Gastroesophageal sphincter (tissue), 4 donors: ENCODE results near the gene CLEC7A. TPM values are rescaled to one million over a fixed set of nuclear protein-coding genes. Genes with fewer than 3 reads are reported as not detected.
A peak's percentile ranks its signal among the peaks of the same experiment; 100 is the strongest.

Experiments
- ATAC-seq: fragments of 150-250 bp; one replicate; pipeline ENCODE4 v1.9.1; 2016; ENCODE audit warnings: mild to moderate bottlenecking, moderate library complexity
- H3K27ac ChIP-seq, 4 donors: fragments of 200-600 bp; sonication (generic) in 3 of 4; 1 replicate in 3 of 4; 2 replicates in 1 of 4; pipeline ENCODE4 v1.5.1; 2016 to 2019
- H3K27me3 ChIP-seq: fragments of 200-600 bp; sonication (generic); one replicate; pipeline ENCODE4 v1.5.1; 2019
- H3K36me3 ChIP-seq, 2 donors: fragments of 200-600 bp; sonication (generic); one replicate each; pipeline ENCODE4 v1.5.1; 2019; ENCODE audit warnings: control low read depth in 1 of 2
- H3K4me1 ChIP-seq, 3 donors: fragments of 200-600 bp; sonication (generic); 1 replicate in 2 of 3; 2 replicates in 1 of 3; pipeline ENCODE4 v1.5.1; 2016 to 2019; ENCODE audit warnings: control low read depth in 2 of 3
- H3K4me3 ChIP-seq, 2 donors: fragments of 200-600 bp; sonication (generic); one replicate each; pipeline ENCODE4 v1.5.1; 2019; ENCODE audit warnings: mild to moderate bottlenecking in 1 of 2, moderate library complexity in 1 of 2
- H3K9me3 ChIP-seq, 3 donors: fragments of 200-600 bp; sonication (generic); one replicate each; pipeline ENCODE4 v1.5.1; 2017 to 2019; ENCODE audit warnings: control low read depth in 2 of 3
- EP300 ChIP-seq: sonication (generic); formaldehyde crosslinking; IDR thresholded peaks from one replicate; pipeline ENCODE4 v1.6.1; 2017; ENCODE audit warnings: antibody characterized with exemption, mild to moderate bottlenecking
- POLR2A ChIP-seq, 2 donors: fragments of 450-650 bp; IDR thresholded peaks; one replicate each; pipeline ENCODE4 v1.6.1; 2017; ENCODE audit warnings: antibody characterized with exemption in 2 of 2, mild to moderate bottlenecking in 2 of 2, moderate library complexity in 1 of 2
- POLR2AphosphoS5 ChIP-seq: sonication (generic); formaldehyde crosslinking; IDR thresholded peaks from one replicate; pipeline ENCODE4 v1.6.1; 2017; ENCODE audit warnings: antibody characterized with exemption
- WGBS, 2 donors: methylation state at CpG; one replicate each; pipeline ENCODE4 v1.1.5; 2018; ENCODE audit warnings: low coverage in 1 of 2; 5-methylcytosine and 5-hydroxymethylcytosine counted together
- total RNA-seq, 4 donors: library from RNA; depleted of rRNA; stranded (reverse); fragments of >200 nt; gene quantifications; one replicate each; pipeline ENCODE4 v1.1.0, GENCODE V29; 2016
- TF ChIP-seq, protein P1 (sequence below), 4 experiments: fragments of 200-600 bp in 2 of 4; fragments of 450-650 bp in 2 of 4; sonication (generic) in 1 of 4; IDR thresholded peaks; one replicate each; pipeline ENCODE4 v1.5.1; 2017 to 2019; ENCODE audit warnings: antibody characterized with exemption in 4 of 4, mild to moderate bottlenecking in 2 of 4, moderate library complexity in 2 of 4

The CLEC7A gene
- total RNA-seq, 4 donors from 2014 or later, result 1.9 to 9.0 (median 5.1) TPM

DNA sequence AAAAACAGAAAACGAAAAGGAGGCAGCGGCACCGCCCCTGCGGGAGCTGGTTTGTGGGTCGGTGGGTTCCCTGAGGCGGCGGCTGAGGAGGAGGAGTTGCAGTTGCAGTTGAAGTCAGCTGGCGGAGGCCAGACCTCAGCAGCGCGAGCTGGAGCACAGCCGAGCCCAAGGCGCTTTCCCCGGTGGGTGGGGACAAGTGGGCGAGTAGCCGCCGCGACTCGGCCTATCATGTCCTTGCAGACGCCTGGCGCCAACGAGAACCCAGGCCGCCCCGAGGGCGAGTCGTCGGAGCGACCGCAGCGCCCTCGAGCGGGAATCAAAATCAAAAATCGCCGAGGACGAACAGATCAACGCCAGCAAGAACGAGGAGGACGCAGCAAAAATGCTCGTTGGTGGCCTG is 18.5 kb downstream of the CLEC7A start:
- Histone ChIP-seq H3K27me3 (no peaks in the 10 kb centered on the region), H3K4me3 (no peak overlapping the region), H3K4me1 (no peaks in the 10 kb centered on the region), H3K36me3 (no peaks in the 10 kb centered on the region), H3K9me3 (no peaks in the 10 kb centered on the region), H3K27ac (no peak overlapping the region)
- 95 to 98% methylated on average over 8 to 15 of the region's 38 CpGs for WGBS, 2 donors
- no peak for TF ChIP-seq POLR2AphosphoS5
- no peak for TF ChIP-seq POLR2A (IDR thresholded peaks at IDR 0.05)
- TF ChIP-seq EP300, result no peak
- TF ChIP-seq, protein P1, sequence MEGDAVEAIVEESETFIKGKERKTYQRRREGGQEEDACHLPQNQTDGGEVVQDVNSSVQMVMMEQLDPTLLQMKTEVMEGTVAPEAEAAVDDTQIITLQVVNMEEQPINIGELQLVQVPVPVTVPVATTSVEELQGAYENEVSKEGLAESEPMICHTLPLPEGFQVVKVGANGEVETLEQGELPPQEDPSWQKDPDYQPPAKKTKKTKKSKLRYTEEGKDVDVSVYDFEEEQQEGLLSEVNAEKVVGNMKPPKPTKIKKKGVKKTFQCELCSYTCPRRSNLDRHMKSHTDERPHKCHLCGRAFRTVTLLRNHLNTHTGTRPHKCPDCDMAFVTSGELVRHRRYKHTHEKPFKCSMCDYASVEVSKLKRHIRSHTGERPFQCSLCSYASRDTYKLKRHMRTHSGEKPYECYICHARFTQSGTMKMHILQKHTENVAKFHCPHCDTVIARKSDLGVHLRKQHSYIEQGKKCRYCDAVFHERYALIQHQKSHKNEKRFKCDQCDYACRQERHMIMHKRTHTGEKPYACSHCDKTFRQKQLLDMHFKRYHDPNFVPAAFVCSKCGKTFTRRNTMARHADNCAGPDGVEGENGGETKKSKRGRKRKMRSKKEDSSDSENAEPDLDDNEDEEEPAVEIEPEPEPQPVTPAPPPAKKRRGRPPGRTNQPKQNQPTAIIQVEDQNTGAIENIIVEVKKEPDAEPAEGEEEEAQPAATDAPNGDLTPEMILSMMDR (IDR thresholded peaks at IDR 0.05), result no peak
- ATAC-seq, result no peak

DNA sequence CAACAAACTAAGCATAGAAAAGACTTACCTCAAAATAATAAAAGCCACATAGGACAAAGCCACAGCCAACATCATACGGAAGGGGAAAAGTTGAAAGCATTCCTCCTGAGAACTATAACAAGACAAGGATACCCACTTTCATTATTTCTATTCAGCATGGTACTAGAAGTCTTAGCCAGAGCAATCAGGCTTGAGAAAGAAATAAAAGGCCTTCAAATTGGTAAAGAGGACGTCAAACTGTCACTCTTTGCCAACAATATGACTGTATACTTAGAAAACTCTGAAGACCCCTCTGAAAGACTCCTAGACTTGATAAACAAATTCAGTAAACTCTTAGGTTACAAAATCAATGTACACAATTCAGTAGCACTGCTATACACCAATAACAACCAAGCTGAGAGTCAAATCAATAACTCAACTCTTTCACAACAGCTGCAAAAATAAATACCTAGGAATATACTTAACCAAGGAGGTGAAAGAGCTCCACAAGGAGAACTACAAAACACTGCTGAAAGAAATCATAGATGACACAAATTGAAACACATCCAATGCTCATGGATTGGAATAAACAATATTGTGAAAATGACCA is 19.6 kb downstream of the CLEC7A start:
- Histone ChIP-seq H3K4me3 (no peak overlapping the region), H3K27me3 (no peaks in the 10 kb centered on the region), H3K27ac (no peak overlapping the region), H3K4me1 (no peaks in the 10 kb centered on the region), H3K36me3 (no peaks in the 10 kb centered on the region), H3K9me3 (no peaks in the 10 kb centered on the region)
- ATAC-seq, result no peak
- TF ChIP-seq POLR2AphosphoS5, result no peak
- no peak for TF ChIP-seq POLR2A (IDR thresholded peaks at IDR 0.05)
- TF ChIP-seq, protein P1 (IDR thresholded peaks at IDR 0.05), result no peak
- 84 to 90% methylated on average over 2 of the region's 2 CpGs for WGBS, 2 donors

DNA sequence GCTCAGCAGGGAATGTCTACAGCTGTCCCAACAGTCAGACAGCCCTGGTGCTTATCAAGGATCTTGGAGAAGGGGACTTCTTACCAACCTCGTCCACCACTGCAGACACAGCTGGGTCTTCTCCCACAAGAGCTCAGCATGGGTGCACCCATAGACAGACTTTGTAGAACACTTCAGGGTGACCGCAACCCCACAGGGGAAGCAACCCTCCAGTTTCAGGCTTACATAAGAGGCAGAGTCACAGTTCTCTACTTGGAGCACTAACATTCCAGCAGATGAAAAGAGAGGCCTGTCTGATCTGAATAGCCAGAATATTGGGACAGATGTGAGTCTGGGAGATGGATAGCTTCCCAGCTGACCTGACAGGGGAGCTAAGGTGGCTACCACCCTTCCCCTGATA is 27.7 kb downstream of the CLEC7A start:
- no peaks in the 10 kb centered on the region for H3K9me3 ChIP-seq
- H3K4me3 ChIP-seq, result no peak overlapping the region
- no peaks in the 10 kb centered on the region for H3K36me3 ChIP-seq
- H3K27ac ChIP-seq, result no peak overlapping the region
- H3K4me1 ChIP-seq, result peaks cover 0 to 32% (median 10%) of the 10 kb centered on the region in 3 donors
- TF ChIP-seq EP300 (no peak), POLR2A (IDR thresholded peaks at IDR 0.05) (no peak), POLR2AphosphoS5 (no peak)
- TF ChIP-seq, protein P1 (IDR thresholded peaks at IDR 0.05), result no peak
- WGBS, 2 donors, result 33 to 80% methylated on average over 1 of the region's 2 CpGs
- H3K27me3 ChIP-seq, result no peaks in the 10 kb centered on the region
- ATAC-seq, result peak; percentile 20

DNA sequence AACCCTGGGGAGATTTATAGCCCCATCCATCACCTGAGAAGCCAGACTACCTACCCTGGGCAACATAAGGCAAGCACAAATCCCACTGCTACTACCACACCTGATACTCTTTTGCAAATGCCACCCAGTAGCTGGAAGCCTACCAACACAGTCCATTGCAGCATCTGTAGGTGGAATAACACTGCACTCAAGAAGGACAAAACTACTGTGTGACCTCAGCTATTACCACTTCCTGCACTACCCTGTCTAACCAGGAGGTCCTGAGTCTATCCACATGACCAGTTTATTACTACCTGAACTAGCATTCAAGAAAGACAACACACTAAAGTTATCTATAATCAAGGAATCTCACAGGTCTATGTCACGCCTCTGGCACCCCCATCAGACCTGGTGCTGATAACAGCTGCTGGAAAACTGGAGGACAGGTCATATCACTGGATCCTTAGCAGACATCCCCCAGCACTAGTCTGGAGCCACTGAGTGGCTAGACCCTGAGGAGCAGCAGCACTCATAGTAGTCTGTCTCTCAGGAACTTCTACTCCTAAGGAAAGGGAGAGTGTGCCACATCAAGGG is 28.3 kb downstream of the CLEC7A start:
- no peaks in the 10 kb centered on the region for H3K27me3 ChIP-seq
- H3K4me3 ChIP-seq, result no peak overlapping the region
- TF ChIP-seq, protein P1 (IDR thresholded peaks at IDR 0.05), result no peak
- TF ChIP-seq POLR2A (IDR thresholded peaks at IDR 0.05) (no peak), EP300 (no peak), POLR2AphosphoS5 (no peak)
- peak; percentile 3 for ATAC-seq
- WGBS, 2 donors, result 100% methylated on average over 1 of the region's 1 CpG; no CpG with 5 or more reads in 1 of the 2 donors
- no peaks in the 10 kb centered on the region for H3K9me3 ChIP-seq
- H3K27ac ChIP-seq, result peak overlapping the region in 2 of 4 donors; percentile 25 to 35
- no peaks in the 10 kb centered on the region for H3K36me3 ChIP-seq
- H3K4me1 ChIP-seq, result peaks cover 0 to 32% (median 10%) of the 10 kb centered on the region in 3 donors

DNA sequence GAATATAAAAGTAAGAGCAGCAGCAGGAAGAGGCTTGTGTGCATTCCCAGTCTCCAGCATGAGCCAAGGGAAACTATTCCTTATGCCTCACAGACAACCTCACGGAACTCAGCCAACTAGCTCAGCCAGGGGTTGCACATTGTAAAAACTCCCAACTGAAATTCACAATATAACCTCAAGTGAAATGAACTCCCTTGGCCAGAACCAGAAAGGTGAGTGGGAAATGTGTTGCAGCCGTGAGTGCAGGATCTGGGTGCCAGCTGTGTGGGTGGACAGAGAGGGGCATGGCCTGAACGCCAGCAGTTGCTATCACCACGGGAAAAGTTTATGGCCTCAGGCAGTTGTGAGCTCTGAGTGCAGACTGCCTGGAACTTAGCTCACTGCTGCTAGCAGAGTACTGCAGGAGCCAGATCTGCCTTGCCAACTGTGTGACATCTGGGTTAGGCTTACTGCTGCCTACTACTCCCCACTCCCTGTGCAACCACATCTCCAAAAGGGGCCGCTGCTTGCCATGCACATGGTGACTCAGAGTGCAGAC is 28.9 kb downstream of the CLEC7A start:
- H3K9me3 ChIP-seq, result no peaks in the 10 kb centered on the region
- H3K27me3 ChIP-seq, result no peaks in the 10 kb centered on the region
- peak; percentile 53 for ATAC-seq
- peaks cover 0 to 32% (median 10%) of the 10 kb centered on the region in 3 donors for H3K4me1 ChIP-seq
- WGBS, 2 donors, result 0 to 3% methylated on average over 3 to 5 of the region's 5 CpGs
- H3K27ac ChIP-seq, result peak overlapping the region in 3 of 4 donors; percentile 25 to 46 (median 35)
- H3K36me3 ChIP-seq, result no peaks in the 10 kb centered on the region
- H3K4me3 ChIP-seq, result no peak overlapping the region
- TF ChIP-seq POLR2AphosphoS5, result peak; percentile 21
- no peak for TF ChIP-seq POLR2A (IDR thresholded peaks at IDR 0.05)
